GM23338 (cell line): ENCODE results near the gene CNN2. TPM values are rescaled to one million over a fixed set of nuclear protein-coding genes. Genes with fewer than 3 reads are reported as not detected.

Experiments
- ATAC-seq: fragments of 200-7000 bp; cut with Tn5 transposase; 3 replicates; pipeline ENCODE4 v1.9.1; 2020
- DNase-seq: peaks from one replicate; pipeline ENCODE4 v3.0.0-alpha.2; 2015; ENCODE audit warnings: low spot score
- H2AFZ ChIP-seq: fragments of 200-600 bp; sonication (generic); 2 replicates; pipeline ENCODE4 v1.8.0; 2016; ENCODE audit warnings: antibody characterized with exemption, mild to moderate bottlenecking, moderate library complexity
- H3F3A ChIP-seq: fragments of 200-600 bp; sonication (generic); replicated peaks from 2 replicates; pipeline ENCODE4 v1.8.0; 2017; ENCODE audit warnings: antibody characterized with exemption, mixed run types, low read depth
- H3K27ac ChIP-seq: fragments of 200-600 bp; sonication (generic); 2 replicates; pipeline ENCODE4 v1.6.1; 2016; ENCODE audit warnings: low read depth
- H3K27me3 ChIP-seq: fragments of 200-600 bp; sonication (generic); 2 replicates; pipeline ENCODE4 v1.8.0; 2016; ENCODE audit warnings: mild to moderate bottlenecking, mixed run types, moderate library complexity; ENCODE audit not compliant: insufficient read depth
- H3K36me3 ChIP-seq: fragments of 200-600 bp; sonication (generic); 2 replicates; pipeline ENCODE4 v1.8.0; 2016; ENCODE audit warnings: mild to moderate bottlenecking; ENCODE audit not compliant: insufficient read depth
- H3K4me1 ChIP-seq: fragments of 200-600 bp; sonication (generic); 2 replicates; pipeline ENCODE4 v1.8.0; 2016; ENCODE audit warnings: mild to moderate bottlenecking, moderate library complexity; ENCODE audit not compliant: insufficient read depth
- H3K4me2 ChIP-seq: fragments of 200-600 bp; sonication (generic); 2 replicates; pipeline ENCODE4 v1.7.1; 2017; ENCODE audit warnings: mixed run types
- H3K4me3 ChIP-seq: fragments of 200-600 bp; sonication (generic); 2 replicates; pipeline ENCODE4 v1.6.1; 2016; ENCODE audit warnings: mixed run types
- H3K79me2 ChIP-seq: fragments of 200-600 bp; sonication (generic); replicated peaks from 2 replicates; pipeline ENCODE4 v1.8.0; 2017; ENCODE audit warnings: mild to moderate bottlenecking; ENCODE audit not compliant: insufficient read depth
- H3K9me2 ChIP-seq: fragments of 200-600 bp; sonication (generic); 2 replicates; pipeline ENCODE4 v1.8.0; 2017; ENCODE audit not compliant: insufficient read depth
- H4K20me1 ChIP-seq: fragments of 200-600 bp; sonication (generic); replicated peaks from 2 replicates; pipeline ENCODE4 v1.8.0; 2017; ENCODE audit warnings: mild to moderate bottlenecking; ENCODE audit not compliant: insufficient read depth
- H3K27ac Mint-ChIP-seq: 2 replicates; pipeline ENCODE4 v1.8.0; 2020; ENCODE audit warnings: inconsistent platforms, mild to moderate bottlenecking, moderate library complexity, mixed read lengths
- H3K27me3 Mint-ChIP-seq: 3 replicates; pipeline ENCODE4 v1.8.0; 2022; ENCODE audit warnings: low read depth, mild to moderate bottlenecking, moderate library complexity, mixed read lengths, inconsistent platforms; ENCODE audit not compliant: insufficient read depth, poor library complexity
- H3K36me3 Mint-ChIP-seq: 3 replicates; pipeline ENCODE4 v1.8.0; 2021; ENCODE audit warnings: low read depth, mild to moderate bottlenecking, inconsistent platforms, moderate library complexity, mixed read lengths
- H3K4me1 Mint-ChIP-seq: 3 replicates; pipeline ENCODE4 v1.8.0; 2020; ENCODE audit warnings: mild to moderate bottlenecking, inconsistent platforms, mixed read lengths
- H3K4me3 Mint-ChIP-seq: 3 replicates; pipeline ENCODE4 v1.8.0; 2021; ENCODE audit warnings: moderate library complexity, mild to moderate bottlenecking, inconsistent platforms, mixed read lengths
- H3K9me3 Mint-ChIP-seq: 3 replicates; pipeline ENCODE4 v1.8.0; 2020; ENCODE audit warnings: moderate library complexity, mild to moderate bottlenecking, inconsistent platforms, mixed read lengths
- CREB1 ChIP-seq: fragments of 250-450 bp; sonication (Bioruptor Pico); IDR thresholded peaks from 2 replicates; pipeline ENCODE4 v1.5.0; 2020; ENCODE audit warnings: low read depth, mild to moderate bottlenecking, moderate library complexity
- EZH2 ChIP-seq: fragments of 200-600 bp; sonication (generic); IDR thresholded peaks from one replicate; pipeline ENCODE4 v1.8.0; 2017; ENCODE audit warnings: antibody characterized with exemption, mild to moderate bottlenecking, low read depth; ENCODE audit not compliant: unreplicated experiment
- JUNB ChIP-seq: IDR thresholded peaks from one replicate; pipeline ENCODE4 v1.6.1; 2016; ENCODE audit warnings: antibody characterized with exemption; ENCODE audit not compliant: unreplicated experiment
- NANOG ChIP-seq: IDR thresholded peaks from 2 replicates; pipeline ENCODE4 v1.6.1; 2016; ENCODE audit warnings: antibody characterized with exemption, borderline replicate concordance
- POLR2AphosphoS5 ChIP-seq: IDR thresholded peaks from 2 replicates; pipeline ENCODE4 v1.6.1; 2016; ENCODE audit warnings: antibody characterized with exemption, low read depth
- STAT1 ChIP-seq: IDR thresholded peaks from one replicate; pipeline ENCODE4 v1.6.1; 2016; ENCODE audit warnings: antibody characterized with exemption; ENCODE audit not compliant: unreplicated experiment
- ZNF114 ChIP-seq: fragments of 250-450 bp; sonication (Bioruptor Pico); IDR thresholded peaks from 2 replicates; pipeline ENCODE4 v1.5.0; 2020; ENCODE audit warnings: mild to moderate bottlenecking, moderate library complexity
- polyA plus RNA-seq: library from polyadenylated mRNA; unstranded; fragments of >200 nt; fragmentation: Nextera tagmentation; extraction: Ambion mirVana; gene quantifications from 2 replicates; pipeline ENCODE4 v1.2.1, GENCODE V29; 2016
- total RNA-seq: library from RNA; depleted of rRNA; stranded (reverse); fragments of >200 nt; shearing (Covaris generic); gene quantifications from 2 replicates; pipeline ENCODE4 v1.2.3, GENCODE V29; 2014
- TF ChIP-seq, protein P1 (sequence below): IDR thresholded peaks from one replicate; pipeline ENCODE4 v1.6.1; 2018; ENCODE audit warnings: antibody characterized with exemption; ENCODE audit not compliant: unreplicated experiment
- TF ChIP-seq, protein P2 (sequence below): IDR thresholded peaks from 2 replicates; pipeline ENCODE4 v1.6.1; 2016; ENCODE audit warnings: antibody characterized with exemption
- TF ChIP-seq, protein P3 (sequence below), 2 experiments: fragments of 200-600 bp in 1 of 2; sonication (generic) in 1 of 2; conservative IDR thresholded peaks; 2 replicates each; pipeline versions ENCODE4 v1.5.1 to v1.6.1; 2016 to 2017; ENCODE audit warnings: antibody characterized with exemption in 2 of 2, low read depth in 2 of 2, mild to moderate bottlenecking in 2 of 2, moderate library complexity in 1 of 2
- TF ChIP-seq, protein P4 (sequence below): fragments of 250-450 bp; sonication (Bioruptor Pico); IDR thresholded peaks from 2 replicates; pipeline ENCODE4 v1.5.0; 2020; ENCODE audit warnings: mild to moderate bottlenecking, moderate library complexity

Gene CNN2
- total and polyA plus RNA-seq, 2 experiments from 2014 or later = 330 to 392 TPM

DNA sequence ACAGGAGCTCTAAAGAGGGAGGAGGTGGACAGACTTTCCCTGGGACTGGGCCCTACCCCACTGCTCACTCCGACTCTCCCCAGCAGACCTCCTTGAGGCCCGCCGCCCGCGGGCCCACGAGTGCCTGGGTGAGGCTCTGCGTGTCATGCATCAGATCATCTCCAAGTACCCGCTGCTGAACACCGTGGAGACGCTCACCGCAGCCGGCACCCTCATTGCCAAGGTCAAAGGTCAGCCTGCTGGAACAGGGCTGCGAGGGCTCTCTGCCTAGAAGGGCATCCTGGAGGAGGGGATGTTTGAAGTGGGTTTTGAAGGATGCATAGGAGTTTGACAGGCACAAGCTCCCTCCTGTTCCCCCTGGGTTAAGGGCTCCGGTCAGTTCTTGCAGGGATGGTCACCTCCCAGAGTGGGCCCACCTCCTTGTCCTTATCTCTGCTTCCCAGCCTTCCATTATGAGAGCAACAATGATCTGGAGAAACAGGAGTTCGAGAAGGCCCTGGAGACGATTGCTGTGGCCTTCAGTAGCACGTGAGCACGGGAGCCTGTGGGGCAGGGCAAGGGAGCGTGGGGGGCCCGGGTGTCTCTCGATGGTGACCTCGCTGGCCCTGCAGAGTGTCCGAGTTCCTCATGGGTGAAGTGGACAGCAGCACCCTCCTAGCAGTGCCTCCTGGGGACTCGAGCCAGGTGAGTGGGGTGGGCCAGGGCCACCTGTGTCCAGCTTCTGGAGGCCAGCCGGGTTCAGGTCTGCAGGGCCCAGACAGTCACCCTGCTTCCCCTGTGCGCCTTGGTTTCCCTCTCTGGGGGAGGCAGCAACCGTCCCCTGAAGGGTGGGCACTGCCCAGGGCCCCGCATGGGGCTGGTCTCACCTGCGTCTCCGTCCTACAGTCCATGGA, 46.9 kb downstream of the CNN2 start:
- peaks cover 27% of the 10 kb centered on the region for H3K36me3 Mint-ChIP-seq
- ATAC-seq (no peak), DNase-seq (no peak)
- TF ChIP-seq, protein P1, sequence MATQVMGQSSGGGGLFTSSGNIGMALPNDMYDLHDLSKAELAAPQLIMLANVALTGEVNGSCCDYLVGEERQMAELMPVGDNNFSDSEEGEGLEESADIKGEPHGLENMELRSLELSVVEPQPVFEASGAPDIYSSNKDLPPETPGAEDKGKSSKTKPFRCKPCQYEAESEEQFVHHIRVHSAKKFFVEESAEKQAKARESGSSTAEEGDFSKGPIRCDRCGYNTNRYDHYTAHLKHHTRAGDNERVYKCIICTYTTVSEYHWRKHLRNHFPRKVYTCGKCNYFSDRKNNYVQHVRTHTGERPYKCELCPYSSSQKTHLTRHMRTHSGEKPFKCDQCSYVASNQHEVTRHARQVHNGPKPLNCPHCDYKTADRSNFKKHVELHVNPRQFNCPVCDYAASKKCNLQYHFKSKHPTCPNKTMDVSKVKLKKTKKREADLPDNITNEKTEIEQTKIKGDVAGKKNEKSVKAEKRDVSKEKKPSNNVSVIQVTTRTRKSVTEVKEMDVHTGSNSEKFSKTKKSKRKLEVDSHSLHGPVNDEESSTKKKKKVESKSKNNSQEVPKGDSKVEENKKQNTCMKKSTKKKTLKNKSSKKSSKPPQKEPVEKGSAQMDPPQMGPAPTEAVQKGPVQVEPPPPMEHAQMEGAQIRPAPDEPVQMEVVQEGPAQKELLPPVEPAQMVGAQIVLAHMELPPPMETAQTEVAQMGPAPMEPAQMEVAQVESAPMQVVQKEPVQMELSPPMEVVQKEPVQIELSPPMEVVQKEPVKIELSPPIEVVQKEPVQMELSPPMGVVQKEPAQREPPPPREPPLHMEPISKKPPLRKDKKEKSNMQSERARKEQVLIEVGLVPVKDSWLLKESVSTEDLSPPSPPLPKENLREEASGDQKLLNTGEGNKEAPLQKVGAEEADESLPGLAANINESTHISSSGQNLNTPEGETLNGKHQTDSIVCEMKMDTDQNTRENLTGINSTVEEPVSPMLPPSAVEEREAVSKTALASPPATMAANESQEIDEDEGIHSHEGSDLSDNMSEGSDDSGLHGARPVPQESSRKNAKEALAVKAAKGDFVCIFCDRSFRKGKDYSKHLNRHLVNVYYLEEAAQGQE = no peak
- TF ChIP-seq STAT1 (no peak), POLR2AphosphoS5 (no peak), CREB1 (CRISPR knock-in tag) (no peak), NANOG (no peak), JUNB (no peak), ZNF114 (CRISPR knock-in tag) (no peak), EZH2 (no peak)
- TF ChIP-seq, protein P2, sequence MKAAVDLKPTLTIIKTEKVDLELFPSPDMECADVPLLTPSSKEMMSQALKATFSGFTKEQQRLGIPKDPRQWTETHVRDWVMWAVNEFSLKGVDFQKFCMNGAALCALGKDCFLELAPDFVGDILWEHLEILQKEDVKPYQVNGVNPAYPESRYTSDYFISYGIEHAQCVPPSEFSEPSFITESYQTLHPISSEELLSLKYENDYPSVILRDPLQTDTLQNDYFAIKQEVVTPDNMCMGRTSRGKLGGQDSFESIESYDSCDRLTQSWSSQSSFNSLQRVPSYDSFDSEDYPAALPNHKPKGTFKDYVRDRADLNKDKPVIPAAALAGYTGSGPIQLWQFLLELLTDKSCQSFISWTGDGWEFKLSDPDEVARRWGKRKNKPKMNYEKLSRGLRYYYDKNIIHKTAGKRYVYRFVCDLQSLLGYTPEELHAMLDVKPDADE = no peak
- TF ChIP-seq, protein P3, sequence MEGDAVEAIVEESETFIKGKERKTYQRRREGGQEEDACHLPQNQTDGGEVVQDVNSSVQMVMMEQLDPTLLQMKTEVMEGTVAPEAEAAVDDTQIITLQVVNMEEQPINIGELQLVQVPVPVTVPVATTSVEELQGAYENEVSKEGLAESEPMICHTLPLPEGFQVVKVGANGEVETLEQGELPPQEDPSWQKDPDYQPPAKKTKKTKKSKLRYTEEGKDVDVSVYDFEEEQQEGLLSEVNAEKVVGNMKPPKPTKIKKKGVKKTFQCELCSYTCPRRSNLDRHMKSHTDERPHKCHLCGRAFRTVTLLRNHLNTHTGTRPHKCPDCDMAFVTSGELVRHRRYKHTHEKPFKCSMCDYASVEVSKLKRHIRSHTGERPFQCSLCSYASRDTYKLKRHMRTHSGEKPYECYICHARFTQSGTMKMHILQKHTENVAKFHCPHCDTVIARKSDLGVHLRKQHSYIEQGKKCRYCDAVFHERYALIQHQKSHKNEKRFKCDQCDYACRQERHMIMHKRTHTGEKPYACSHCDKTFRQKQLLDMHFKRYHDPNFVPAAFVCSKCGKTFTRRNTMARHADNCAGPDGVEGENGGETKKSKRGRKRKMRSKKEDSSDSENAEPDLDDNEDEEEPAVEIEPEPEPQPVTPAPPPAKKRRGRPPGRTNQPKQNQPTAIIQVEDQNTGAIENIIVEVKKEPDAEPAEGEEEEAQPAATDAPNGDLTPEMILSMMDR (conservative IDR thresholded peaks at IDR 0.05; ENCODE audit: low read depth in 2 of 2) = no peak
- TF ChIP-seq, protein P4, sequence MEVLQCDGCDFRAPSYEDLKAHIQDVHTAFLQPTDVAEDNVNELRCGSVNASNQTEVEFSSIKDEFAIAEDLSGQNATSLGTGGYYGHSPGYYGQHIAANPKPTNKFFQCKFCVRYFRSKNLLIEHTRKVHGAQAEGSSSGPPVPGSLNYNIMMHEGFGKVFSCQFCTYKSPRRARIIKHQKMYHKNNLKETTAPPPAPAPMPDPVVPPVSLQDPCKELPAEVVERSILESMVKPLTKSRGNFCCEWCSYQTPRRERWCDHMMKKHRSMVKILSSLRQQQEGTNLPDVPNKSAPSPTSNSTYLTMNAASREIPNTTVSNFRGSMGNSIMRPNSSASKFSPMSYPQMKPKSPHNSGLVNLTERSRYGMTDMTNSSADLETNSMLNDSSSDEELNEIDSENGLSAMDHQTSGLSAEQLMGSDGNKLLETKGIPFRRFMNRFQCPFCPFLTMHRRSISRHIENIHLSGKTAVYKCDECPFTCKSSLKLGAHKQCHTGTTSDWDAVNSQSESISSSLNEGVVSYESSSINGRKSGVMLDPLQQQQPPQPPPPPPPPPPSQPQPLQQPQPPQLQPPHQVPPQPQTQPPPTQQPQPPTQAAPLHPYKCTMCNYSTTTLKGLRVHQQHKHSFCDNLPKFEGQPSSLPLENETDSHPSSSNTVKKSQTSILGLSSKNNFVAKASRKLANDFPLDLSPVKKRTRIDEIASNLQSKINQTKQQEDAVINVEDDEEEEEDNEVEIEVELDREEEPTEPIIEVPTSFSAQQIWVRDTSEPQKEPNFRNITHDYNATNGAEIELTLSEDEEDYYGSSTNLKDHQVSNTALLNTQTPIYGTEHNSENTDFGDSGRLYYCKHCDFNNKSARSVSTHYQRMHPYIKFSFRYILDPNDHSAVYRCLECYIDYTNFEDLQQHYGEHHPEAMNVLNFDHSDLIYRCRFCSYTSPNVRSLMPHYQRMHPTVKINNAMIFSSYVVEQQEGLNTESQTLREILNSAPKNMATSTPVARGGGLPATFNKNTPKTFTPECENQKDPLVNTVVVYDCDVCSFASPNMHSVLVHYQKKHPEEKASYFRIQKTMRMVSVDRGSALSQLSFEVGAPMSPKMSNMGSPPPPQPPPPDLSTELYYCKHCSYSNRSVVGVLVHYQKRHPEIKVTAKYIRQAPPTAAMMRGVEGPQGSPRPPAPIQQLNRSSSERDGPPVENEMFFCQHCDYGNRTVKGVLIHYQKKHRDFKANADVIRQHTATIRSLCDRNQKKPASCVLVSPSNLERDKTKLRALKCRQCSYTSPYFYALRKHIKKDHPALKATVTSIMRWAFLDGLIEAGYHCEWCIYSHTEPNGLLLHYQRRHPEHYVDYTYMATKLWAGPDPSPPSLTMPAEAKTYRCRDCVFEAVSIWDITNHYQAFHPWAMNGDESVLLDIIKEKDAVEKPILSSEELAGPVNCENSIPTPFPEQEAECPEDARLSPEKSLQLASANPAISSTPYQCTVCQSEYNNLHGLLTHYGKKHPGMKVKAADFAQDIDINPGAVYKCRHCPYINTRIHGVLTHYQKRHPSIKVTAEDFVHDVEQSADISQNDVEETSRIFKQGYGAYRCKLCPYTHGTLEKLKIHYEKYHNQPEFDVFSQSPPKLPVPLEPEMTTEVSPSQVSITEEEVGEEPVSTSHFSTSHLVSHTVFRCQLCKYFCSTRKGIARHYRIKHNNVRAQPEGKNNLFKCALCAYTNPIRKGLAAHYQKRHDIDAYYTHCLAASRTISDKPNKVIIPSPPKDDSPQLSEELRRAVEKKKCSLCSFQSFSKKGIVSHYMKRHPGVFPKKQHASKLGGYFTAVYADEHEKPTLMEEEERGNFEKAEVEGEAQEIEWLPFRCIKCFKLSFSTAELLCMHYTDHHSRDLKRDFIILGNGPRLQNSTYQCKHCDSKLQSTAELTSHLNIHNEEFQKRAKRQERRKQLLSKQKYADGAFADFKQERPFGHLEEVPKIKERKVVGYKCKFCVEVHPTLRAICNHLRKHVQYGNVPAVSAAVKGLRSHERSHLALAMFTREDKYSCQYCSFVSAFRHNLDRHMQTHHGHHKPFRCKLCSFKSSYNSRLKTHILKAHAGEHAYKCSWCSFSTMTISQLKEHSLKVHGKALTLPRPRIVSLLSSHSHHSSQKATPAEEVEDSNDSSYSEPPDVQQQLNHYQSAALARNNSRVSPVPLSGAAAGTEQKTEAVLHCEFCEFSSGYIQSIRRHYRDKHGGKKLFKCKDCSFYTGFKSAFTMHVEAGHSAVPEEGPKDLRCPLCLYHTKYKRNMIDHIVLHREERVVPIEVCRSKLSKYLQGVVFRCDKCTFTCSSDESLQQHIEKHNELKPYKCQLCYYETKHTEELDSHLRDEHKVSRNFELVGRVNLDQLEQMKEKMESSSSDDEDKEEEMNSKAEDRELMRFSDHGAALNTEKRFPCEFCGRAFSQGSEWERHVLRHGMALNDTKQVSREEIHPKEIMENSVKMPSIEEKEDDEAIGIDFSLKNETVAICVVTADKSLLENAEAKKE (CRISPR knock-in tag) = no peak
- no peak overlapping the region for H3K27ac Mint-ChIP-seq
- Histone ChIP-seq H3K4me2 (no peak overlapping the region), H3K27me3 (0 out of 2 replicates have a peak, but pooled peaks cover 5% of the 10 kb centered on the region), H3K79me2 (0 out of 2 replicates have a peak, but pooled peaks cover 4% of the 10 kb centered on the region), H4K20me1 (0 out of 2 replicates have a peak, but pooled peaks cover 3% of the 10 kb centered on the region), H3K9me2 (no peaks in the 10 kb centered on the region), H3K27ac (no peak overlapping the region), H3K36me3 (peaks cover 4% of the 10 kb centered on the region; the same call in 1 of the 2 replicates), H3F3A (peaks cover 18% of the 10 kb centered on the region), H2AFZ (no peak overlapping the region), H3K4me3 (no peak overlapping the region), H3K4me1 (no peaks in the 10 kb centered on the region)
- H3K4me1 Mint-ChIP-seq = peaks cover 9% of the 10 kb centered on the region; the same call in 1 of the 3 replicates
- no peak overlapping the region for H3K4me3 Mint-ChIP-seq
- peaks cover 14% of the 10 kb centered on the region for H3K27me3 Mint-ChIP-seq
- no peaks in the 10 kb centered on the region for H3K9me3 Mint-ChIP-seq
